PFSK-1 (cell line): Measurements from ENCODE around the gene C1orf74.

Experiments
- FOXP2 ChIP-seq: optimal IDR thresholded peaks from 2 replicates; pipeline ENCODE3; 2011; ENCODE audit warnings: borderline replicate concordance, control low read depth, inconsistent platforms; ENCODE audit not compliant: insufficient read depth; ENCODE audit errors: extremely low read length, extremely low read depth
- POLR2AphosphoS5 ChIP-seq: IDR thresholded peaks from 2 replicates; pipeline ENCODE4 v1.6.1; 2012; ENCODE audit warnings: low read depth, mild to moderate bottlenecking, control low read depth, low read length, moderate library complexity
- REST ChIP-seq, 2 experiments: IDR thresholded peaks; 2 replicates each; pipeline versions ENCODE4 v1.6.1 to v1.8.0; 2011 to 2012; ENCODE audit warnings: low read depth in 2 of 2, low read length in 2 of 2, control low read depth in 1 of 2, inconsistent platforms in 1 of 2, mild to moderate bottlenecking in 1 of 2, moderate library complexity in 1 of 2; ENCODE audit not compliant: insufficient read depth in 1 of 2
- SIN3A ChIP-seq: IDR thresholded peaks from 2 replicates; pipeline ENCODE4 v1.6.1; 2012; ENCODE audit warnings: mild to moderate bottlenecking, low read length, moderate library complexity, borderline replicate concordance; ENCODE audit not compliant: insufficient read depth
- TAF1 ChIP-seq: IDR thresholded peaks from 2 replicates; pipeline ENCODE4 v1.6.1; 2012; ENCODE audit warnings: low read length, control low read depth, borderline replicate concordance; ENCODE audit not compliant: insufficient read depth

C1orf74 gene

DNA sequence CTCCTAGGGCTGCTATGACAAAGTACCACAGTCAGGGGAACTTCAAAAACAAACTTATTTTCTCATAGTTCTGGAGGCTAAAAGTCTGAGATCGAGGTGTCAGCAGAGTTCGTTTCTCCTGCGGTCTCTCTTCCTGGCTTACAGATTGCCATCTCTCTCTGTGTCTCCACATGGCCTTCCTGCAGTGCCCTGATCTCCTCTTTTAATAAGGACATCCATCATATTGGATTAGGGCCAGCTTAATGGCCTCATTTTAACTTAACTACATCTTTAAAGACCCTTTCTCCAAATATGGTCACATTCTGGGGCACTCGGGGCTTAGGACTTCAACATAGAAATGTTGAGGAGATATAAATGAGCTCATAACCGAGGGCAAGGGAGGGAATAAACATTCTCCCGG lies 12.2 kb downstream of the C1orf74 start:
- TF ChIP-seq TAF1 (no peak), POLR2AphosphoS5 (no peak), REST (IDR thresholded peaks at IDR 0.05; ENCODE audit: insufficient read depth in 1 of 2, low read depth in 2 of 2, low read length in 2 of 2) (no peak), SIN3A (no peak), FOXP2 (no peak)

DNA sequence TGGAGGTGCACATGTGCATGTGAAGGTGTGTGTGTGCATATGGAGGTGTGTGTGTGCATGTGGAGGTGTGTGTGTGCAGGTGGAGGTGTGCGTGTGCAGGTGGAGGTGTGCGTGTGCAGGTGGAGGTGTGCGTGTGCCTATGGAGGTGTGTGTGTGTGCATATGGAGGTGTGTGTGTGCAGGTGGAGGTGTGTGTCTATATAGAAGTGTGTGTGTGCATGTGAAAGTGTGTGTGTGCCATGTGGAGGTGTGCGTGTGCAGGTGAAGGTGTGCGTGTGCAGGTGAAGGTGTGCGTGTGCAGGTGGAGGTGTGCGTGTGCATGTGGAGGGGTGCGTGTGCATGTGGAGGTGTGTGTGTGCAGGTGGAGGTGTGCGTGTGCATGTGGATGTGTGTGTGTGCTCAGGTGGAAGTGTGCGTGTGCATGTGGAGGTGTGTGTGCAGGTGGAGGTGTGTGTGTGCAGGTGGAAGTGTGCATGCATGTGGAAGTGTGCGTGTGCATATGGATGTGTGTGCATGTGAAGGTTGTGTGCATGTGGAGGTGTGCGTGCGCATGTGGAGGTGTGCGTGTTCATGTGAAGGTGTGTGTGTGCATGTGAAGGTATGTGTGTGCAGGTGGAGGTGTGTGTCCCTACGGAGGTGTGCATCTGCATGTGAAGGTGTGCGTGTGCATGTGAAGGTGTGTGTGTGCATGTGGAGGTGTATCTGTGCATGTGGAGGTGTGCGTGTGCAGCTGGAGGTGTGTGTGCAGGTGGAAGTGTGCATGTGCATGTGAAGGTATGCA lies 13.5 kb downstream of the C1orf74 start:
- no peak for TF ChIP-seq REST (IDR thresholded peaks at IDR 0.05; ENCODE audit: insufficient read depth in 1 of 2, low read depth in 2 of 2, low read length in 2 of 2)
- TF ChIP-seq TAF1, result no peak
- no peak for TF ChIP-seq SIN3A
- no peak for TF ChIP-seq FOXP2
- TF ChIP-seq POLR2AphosphoS5, result no peak

- TF ChIP-seq SIN3A (no peak), TAF1 (no peak), FOXP2 (no peak)
Measured at GRCh38 chr1:209769971-209770370, 14.4 kb downstream of the C1orf74 start.

- 0 out of 2 replicates have a peak, but pooled peaks have one; percentile 53 for TF ChIP-seq SIN3A
- TF ChIP-seq REST (IDR thresholded peaks at IDR 0.05; ENCODE audit: insufficient read depth in 1 of 2, low read depth in 2 of 2, low read length in 2 of 2), result no peak
- no peak for TF ChIP-seq FOXP2
- no peak for TF ChIP-seq TAF1
- no peak for TF ChIP-seq POLR2AphosphoS5
Measured at GRCh38 chr1:209769171-209769904, 15.0 kb downstream of the C1orf74 start.

DNA sequence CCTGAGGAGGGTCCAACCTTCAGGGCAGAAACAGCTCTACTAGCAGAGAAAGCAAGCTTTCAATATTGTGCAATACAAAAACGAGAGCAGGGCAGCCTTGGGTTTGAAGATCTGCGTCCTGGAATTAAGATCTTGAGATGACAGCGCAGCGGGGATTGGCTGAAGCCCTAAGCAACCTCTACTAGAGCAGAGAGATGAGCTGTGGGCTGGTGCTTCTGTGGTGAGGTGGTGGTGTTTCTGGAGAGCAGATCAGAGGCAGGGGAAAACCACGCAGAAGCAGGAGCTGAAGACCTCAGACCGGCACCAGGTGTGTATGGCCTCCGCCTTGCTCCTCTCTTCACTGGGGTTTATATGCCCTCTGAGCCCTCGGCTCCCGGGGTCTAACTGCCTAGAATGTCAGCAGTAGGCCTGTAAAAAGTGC lies 16.0 kb downstream of the C1orf74 start:
- TF ChIP-seq TAF1 (no peak), POLR2AphosphoS5 (no peak), FOXP2 (no peak), REST (IDR thresholded peaks at IDR 0.05; ENCODE audit: insufficient read depth in 1 of 2, low read depth in 2 of 2, low read length in 2 of 2) (no peak), SIN3A (no peak)
